ENCODE results near the gene FAM221B.

GRCh38 chr9:35810122-35810521, 18.4 kb downstream of the FAM221B start:
- TF ChIP-seq POLR2A (IDR thresholded peaks at IDR 0.05) = no peak
- TF ChIP-seq EP300 (IDR thresholded peaks at IDR 0.05; ENCODE audit: low read depth) = no peak

Measured in transverse colon (tissue), 1 donor.